ENCODE results near the gene PTPN12.

PTPN12 gene

GRCh38 chr7:77537136-77537777 is at the start of gene PTPN12:
PTPN12 (plus strand) TSS chr7:77537295; CDS start chr7:77537547, 252 bp downstream.
- peak; percentile 6 for DNase-seq (ENCODE audit: extremely low read depth, low read depth)
- TF ChIP-seq CTCF (IDR thresholded peaks at IDR 0.05; ENCODE audit: low read depth, low read length, missing control alignments) = no peak
- peak within 1 kb of the TSS; percentile 91 for H3K4me3 ChIP-seq (replicated peaks; ENCODE audit: low read depth, low read length)

GRCh38 chr7:77488986-77489385 is 48.1 kb upstream of the PTPN12 start:
- H3K4me3 ChIP-seq (replicated peaks; ENCODE audit: low read depth, low read length) = no peak overlapping the region
- no peak for DNase-seq (ENCODE audit: extremely low read depth, low read depth)
- TF ChIP-seq CTCF (IDR thresholded peaks at IDR 0.05; ENCODE audit: low read depth, low read length, missing control alignments) = no peak

- no peak for TF ChIP-seq CTCF (IDR thresholded peaks at IDR 0.05; ENCODE audit: low read depth, low read length, missing control alignments)
- no peak for DNase-seq (ENCODE audit: extremely low read depth, low read depth)
- no peak overlapping the region for H3K4me3 ChIP-seq (replicated peaks; ENCODE audit: low read depth, low read length)
Observed at GRCh38 chr7:77497079-77497478, 40.0 kb upstream of the PTPN12 start.

GRCh38 chr7:77498659-77499379 is 38.3 kb upstream of the PTPN12 start:
- DNase-seq (ENCODE audit: extremely low read depth, low read depth) = no peak
- no peak for TF ChIP-seq CTCF (IDR thresholded peaks at IDR 0.05; ENCODE audit: low read depth, low read length, missing control alignments)
- H3K4me3 ChIP-seq (replicated peaks; ENCODE audit: low read depth, low read length) = no peak overlapping the region

GRCh38 chr7:77501192-77501515 is 35.9 kb upstream of the PTPN12 start:
- DNase-seq (ENCODE audit: extremely low read depth, low read depth) = no peak
- no peak for TF ChIP-seq CTCF (IDR thresholded peaks at IDR 0.05; ENCODE audit: low read depth, low read length, missing control alignments)

GRCh38 chr7:77504951-77505350 is 32.1 kb upstream of the PTPN12 start:
- TF ChIP-seq CTCF (IDR thresholded peaks at IDR 0.05; ENCODE audit: low read depth, low read length, missing control alignments) = no peak
- DNase-seq (ENCODE audit: extremely low read depth, low read depth) = no peak
- H3K4me3 ChIP-seq (replicated peaks; ENCODE audit: low read depth, low read length) = no peak overlapping the region

More at GRCh38 chr7:77501192-77501515, 35.9 kb upstream of the PTPN12 start:
- no peak overlapping the region for H3K4me3 ChIP-seq (replicated peaks; ENCODE audit: low read depth, low read length)
